Lower leg skin (tissue), 4 donors: ENCODE results near the gene MPPE1. TPM values are rescaled to one million over a fixed set of nuclear protein-coding genes. Genes with fewer than 3 reads are reported as not detected.
"Not testable (repeated sequence)": the region's sequence is repeated elsewhere in the genome, so short reads cannot be mapped to it uniquely, and the experiment has no call there.

Experiments
- DNase-seq, 2 donors: peaks; one replicate each; pipeline ENCODE4 v3.0.0-alpha.2; 2019; ENCODE audit warnings: low spot score in 2 of 2
- H3K4me3 ChIP-seq: fragments of 200-600 bp; sonication (generic); 2 replicates; pipeline ENCODE4 v1.5.1; 2017; ENCODE audit warnings: mild to moderate bottlenecking, low read depth; ENCODE audit not compliant: poor library complexity, severe bottlenecking
- CTCF ChIP-seq, 3 donors: fragments of 450-650 bp; IDR thresholded peaks; one replicate each; pipeline ENCODE4 v1.5.1; 2016; ENCODE audit warnings: antibody characterized with exemption in 3 of 3, mild to moderate bottlenecking in 3 of 3, moderate library complexity in 2 of 3
- POLR2A ChIP-seq, 2 donors: fragments of 450-650 bp; IDR thresholded peaks; one replicate each; pipeline ENCODE4 v1.6.1; 2016 to 2017; ENCODE audit warnings: antibody characterized with exemption in 2 of 2, mild to moderate bottlenecking in 1 of 2, moderate library complexity in 1 of 2
- WGBS, 2 donors: methylation state at CpG; one replicate each; pipeline ENCODE4 v1.1.5; 2018; 5-methylcytosine and 5-hydroxymethylcytosine counted together
- intact Hi-C: fragments of 100-400 bp; cut with DNase I; formaldehyde crosslinking; loops from one replicate; pipeline ENCODE4 v1.15.0; 2023; ENCODE audit warnings: low total_unique reads
- total RNA-seq, 4 donors: library from RNA; depleted of rRNA; stranded (reverse); fragments of >200 nt; gene quantifications; one replicate each; pipeline ENCODE4 v1.1.0, GENCODE V29; 2016

Gene MPPE1
- total RNA-seq, 4 donors from 2014 or later, result 30.2 to 62.2 (median 44.5) TPM

- 1 to 5% methylated on average over 4 of the region's 4 CpGs for WGBS, 2 donors
- intact Hi-C loops, result loop anchor here (5.0 kb wide), 2 partner anchors 59 to 99 kb away; no protein-coding TSS in a partner anchor
- DNase-seq, result peak; percentile 87 to 95
- no peak overlapping the region for H3K4me3 ChIP-seq
- peak in 1 of 3 donors; percentile 37 for TF ChIP-seq CTCF (IDR thresholded peaks at IDR 0.05)
- TF ChIP-seq POLR2A (IDR thresholded peaks at IDR 0.05), result no peak
Measured at GRCh38 chr18:11937874-11938478, 29.9 kb upstream of the MPPE1 start.

- 94 to 96% methylated on average over 14 of the region's 14 CpGs for WGBS, 2 donors
- H3K4me3 ChIP-seq, result no peak overlapping the region
- DNase-seq, result no peak
- intact Hi-C loops, result no loop called here
- no peak for TF ChIP-seq POLR2A (IDR thresholded peaks at IDR 0.05)
- no peak for TF ChIP-seq CTCF (IDR thresholded peaks at IDR 0.05)
Measured at GRCh38 chr18:11932393-11932792, 24.3 kb upstream of the MPPE1 start.

- DNase-seq, result no peak
- WGBS, 2 donors, result 0 to 52% methylated on average over 1 of the region's 1 CpG
- intact Hi-C loops, result loop anchor here (5.0 kb wide), 1 partner anchor 340 kb away; no protein-coding TSS in a partner anchor
Measured at GRCh38 chr18:11927497-11927896, 19.4 kb upstream of the MPPE1 start.

GRCh38 chr18:11925800-11926481 lies 17.8 kb upstream of the MPPE1 start:
- TF ChIP-seq POLR2A (IDR thresholded peaks at IDR 0.05) (no peak), CTCF (IDR thresholded peaks at IDR 0.05) (no peak)
- 75 to 77% methylated on average over 12 of the region's 12 CpGs for WGBS, 2 donors
- intact Hi-C loops, result loop anchor here (5.0 kb wide), 1 partner anchor 341 kb away; no protein-coding TSS in a partner anchor
- H3K4me3 ChIP-seq, result no peak overlapping the region
- no peak for DNase-seq

More at GRCh38 chr18:11927497-11927896, 19.4 kb upstream of the MPPE1 start:
- no peak overlapping the region for H3K4me3 ChIP-seq
- TF ChIP-seq CTCF (IDR thresholded peaks at IDR 0.05), result no peak
- TF ChIP-seq POLR2A (IDR thresholded peaks at IDR 0.05), result no peak

GRCh38 chr18:11923450-11923849 lies 15.3 kb upstream of the MPPE1 start:
- no peak for DNase-seq
- intact Hi-C loops, result no loop called here
- WGBS, 2 donors, result 67 to 94% methylated on average over 3 of the region's 3 CpGs
- no peak for TF ChIP-seq CTCF (IDR thresholded peaks at IDR 0.05)
- no peak for TF ChIP-seq POLR2A (IDR thresholded peaks at IDR 0.05)
- H3K4me3 ChIP-seq, result no peak overlapping the region

- intact Hi-C loops, H3K4me3 ChIP-seq, DNase-seq: not testable (repeated sequence)
- WGBS, 2 donors, result 66 to 67% methylated on average over 5 of the region's 5 CpGs
Measured at GRCh38 chr18:11919522-11919921, 11.4 kb upstream of the MPPE1 start.

- WGBS, 2 donors, result 70 to 75% methylated on average over 4 of the region's 4 CpGs
- not testable (repeated sequence) for DNase-seq
Measured at GRCh38 chr18:11916880-11917279, 8.8 kb upstream of the MPPE1 start.

More at GRCh38 chr18:11916880-11917279, 8.8 kb upstream of the MPPE1 start:
- intact Hi-C loops, H3K4me3 ChIP-seq: not testable (repeated sequence)
